Measurements from ENCODE around the gene SSH3. TPM values are rescaled to one million over a fixed set of nuclear protein-coding genes. Genes with fewer than 3 reads are reported as not detected.

The SSH3 gene
- total RNA-seq, 1 experiment from 2014 or later = 57.8 TPM

DNA sequence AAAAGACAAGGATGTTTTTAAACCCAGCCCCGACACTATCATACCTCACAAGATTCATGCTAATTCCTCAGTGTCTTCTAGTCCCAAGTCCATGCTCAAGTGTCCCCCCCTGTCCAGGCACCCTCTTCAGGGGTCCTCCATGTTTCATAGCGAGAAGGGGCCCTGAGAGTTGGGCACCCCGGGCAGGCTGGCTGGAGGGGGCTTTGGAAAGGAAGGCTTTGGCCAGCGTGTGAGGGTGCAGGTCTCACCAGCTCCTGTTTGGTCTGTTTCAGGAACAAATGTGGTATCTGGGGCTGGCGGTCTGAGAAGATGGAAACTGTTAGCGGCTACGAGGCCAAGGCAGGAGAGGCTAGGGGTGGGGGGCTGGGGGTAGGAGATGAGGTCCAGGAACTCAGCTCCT lies 4.5 kb upstream of the SSH3 start:
- Histone ChIP-seq H2AFZ (ENCODE audit: low read depth, low read length, poor library complexity, severe bottlenecking) (no peak overlapping the region), H3K9ac (ENCODE audit: low read length) (no peak overlapping the region), H3K4me3 (replicated peaks in 1 of 2; ENCODE audit: low read depth in 1 of 2, low read length in 2 of 2) (no peak overlapping the region), H3K9me3 (ENCODE audit: control insufficient read depth in 1 of 2, insufficient read depth in 1 of 2, low read depth in 1 of 2, low read length in 2 of 2) (peaks cover 0 to 17% of the 10 kb centered on the region in 2 experiments; a peak in 1 of 4 replicates), H3K4me2 (ENCODE audit: low read length) (no peak overlapping the region), H4K20me1 (ENCODE audit: insufficient read depth) (no peaks in the 10 kb centered on the region), H3K36me3 (ENCODE audit: control insufficient read depth in 1 of 2, insufficient read depth in 2 of 2, low read length in 2 of 2) (peaks cover 3 to 22% of the 10 kb centered on the region in 2 experiments; a peak in 2 of 4 replicates), H3K79me2 (ENCODE audit: insufficient read depth, low read length) (peaks cover 13% of the 10 kb centered on the region; the same call in 1 of the 2 replicates), H3K9me2 (ENCODE audit: insufficient read depth) (no peaks in the 10 kb centered on the region), H3K4me1 (ENCODE audit: control insufficient read depth in 1 of 2, insufficient read depth in 2 of 2, low read length in 2 of 2) (peaks cover 9 to 13% of the 10 kb centered on the region in 2 experiments), H3K27ac (ENCODE audit: low read depth, low read length) (no peak overlapping the region), H3K27me3 (ENCODE audit: insufficient read depth, low read length) (no peaks in the 10 kb centered on the region)
- no TSS peak for BruUV-seq (replicated peaks)
- DNase-seq (ENCODE audit: low read depth, low spot score) (no peak), ATAC-seq (no peak)
- no peak for TF ChIP-seq EZH2 (IDR thresholded peaks at IDR 0.05)
- TF ChIP-seq, protein P1, sequence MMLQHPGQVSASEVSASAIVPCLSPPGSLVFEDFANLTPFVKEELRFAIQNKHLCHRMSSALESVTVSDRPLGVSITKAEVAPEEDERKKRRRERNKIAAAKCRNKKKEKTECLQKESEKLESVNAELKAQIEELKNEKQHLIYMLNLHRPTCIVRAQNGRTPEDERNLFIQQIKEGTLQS (IDR thresholded peaks at IDR 0.05) = no peak
- TF ChIP-seq EGR1 (IDR thresholded peaks at IDR 0.05; ENCODE audit: low read depth) = no peak
- TF ChIP-seq, protein P2, sequence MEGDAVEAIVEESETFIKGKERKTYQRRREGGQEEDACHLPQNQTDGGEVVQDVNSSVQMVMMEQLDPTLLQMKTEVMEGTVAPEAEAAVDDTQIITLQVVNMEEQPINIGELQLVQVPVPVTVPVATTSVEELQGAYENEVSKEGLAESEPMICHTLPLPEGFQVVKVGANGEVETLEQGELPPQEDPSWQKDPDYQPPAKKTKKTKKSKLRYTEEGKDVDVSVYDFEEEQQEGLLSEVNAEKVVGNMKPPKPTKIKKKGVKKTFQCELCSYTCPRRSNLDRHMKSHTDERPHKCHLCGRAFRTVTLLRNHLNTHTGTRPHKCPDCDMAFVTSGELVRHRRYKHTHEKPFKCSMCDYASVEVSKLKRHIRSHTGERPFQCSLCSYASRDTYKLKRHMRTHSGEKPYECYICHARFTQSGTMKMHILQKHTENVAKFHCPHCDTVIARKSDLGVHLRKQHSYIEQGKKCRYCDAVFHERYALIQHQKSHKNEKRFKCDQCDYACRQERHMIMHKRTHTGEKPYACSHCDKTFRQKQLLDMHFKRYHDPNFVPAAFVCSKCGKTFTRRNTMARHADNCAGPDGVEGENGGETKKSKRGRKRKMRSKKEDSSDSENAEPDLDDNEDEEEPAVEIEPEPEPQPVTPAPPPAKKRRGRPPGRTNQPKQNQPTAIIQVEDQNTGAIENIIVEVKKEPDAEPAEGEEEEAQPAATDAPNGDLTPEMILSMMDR (IDR thresholded peaks at IDR 0.05 in 2 of 3, conservative IDR thresholded peaks at IDR 0.05 in 1 of 3; ENCODE audit: borderline replicate concordance in 1 of 3, insufficient read depth in 1 of 3, low read depth in 2 of 3, low read length in 2 of 3) = no peak
- TF ChIP-seq, protein P3, sequence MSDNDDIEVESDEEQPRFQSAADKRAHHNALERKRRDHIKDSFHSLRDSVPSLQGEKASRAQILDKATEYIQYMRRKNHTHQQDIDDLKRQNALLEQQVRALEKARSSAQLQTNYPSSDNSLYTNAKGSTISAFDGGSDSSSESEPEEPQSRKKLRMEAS (IDR thresholded peaks at IDR 0.05) = no peak
- TF ChIP-seq CEBPB (IDR thresholded peaks at IDR 0.05; ENCODE audit: low read depth) = no peak
- TF ChIP-seq EZH2phosphoT487 (IDR thresholded peaks at IDR 0.05; ENCODE audit: borderline replicate concordance) = no peak
- ChIA-PET CTCF (no interaction called here), RAD21 (ENCODE audit: low non-redundant PET in 1 of 2, low total read pairs in 2 of 2, uncharacterized antibody in 2 of 2, unreplicated experiment in 2 of 2) (interaction anchor here in 1 of 2 experiments (0.6 kb wide), 1 partner anchor 83 kb away, joined by 4 read pairs; no protein-coding TSS in a partner anchor), POLR2A (no interaction called here)
- intact Hi-C loops (cut with micrococcal nuclease) = no loop called here

All from HCT116 (cell line).